KG1 (cell line): ENCODE measurements around the gene CBX1.
A peak's percentile ranks its signal among the peaks of the same experiment; 100 is the strongest.
"Not testable (repeated sequence)": the region's sequence is repeated elsewhere in the genome, so short reads cannot be mapped to it uniquely, and the experiment has no call there.

Source experiments
- DNase-seq: peaks from one replicate; lab custom pipeline; 2025; lab: John Stamatoyannopoulos, UW

Gene CBX1

DNA sequence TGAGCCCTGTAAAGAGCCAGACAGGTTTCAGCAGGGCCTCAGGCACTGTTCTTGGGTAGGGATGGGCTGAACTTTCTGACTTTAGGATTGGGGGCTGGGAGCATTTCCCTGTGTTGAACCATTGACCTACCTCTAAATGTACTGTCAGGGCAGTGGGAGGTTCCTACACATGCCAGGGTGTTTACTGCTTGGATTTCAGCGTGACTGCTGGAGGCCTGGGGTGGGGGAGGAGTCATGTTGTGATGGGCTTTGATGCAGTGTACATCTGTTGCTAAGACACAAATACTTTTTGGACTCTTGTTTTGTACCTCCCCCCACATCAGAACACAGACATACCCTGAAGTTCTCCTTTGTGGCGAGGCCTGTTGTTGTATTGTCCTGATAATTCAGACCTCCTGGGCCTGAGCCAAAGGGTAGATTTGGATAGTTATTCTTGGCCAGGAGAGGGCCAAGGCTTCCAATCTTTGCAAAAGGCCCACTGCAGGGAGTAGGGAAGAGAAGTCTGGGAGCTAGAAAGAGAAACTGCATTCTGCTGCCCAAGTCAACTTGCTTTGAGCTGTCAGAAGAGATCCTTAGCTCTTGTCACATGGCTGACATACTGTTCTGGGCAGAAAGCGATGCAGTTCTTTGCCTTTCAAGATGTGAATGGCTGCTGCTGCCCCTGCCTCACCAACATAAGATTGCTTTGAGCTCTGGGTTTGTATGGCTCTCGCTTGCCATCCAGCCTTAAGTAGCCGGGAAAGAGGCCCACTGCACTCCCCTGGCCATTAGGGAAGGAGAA lies 49.4 kb downstream of the CBX1 start:
- no peak for DNase-seq

DNA sequence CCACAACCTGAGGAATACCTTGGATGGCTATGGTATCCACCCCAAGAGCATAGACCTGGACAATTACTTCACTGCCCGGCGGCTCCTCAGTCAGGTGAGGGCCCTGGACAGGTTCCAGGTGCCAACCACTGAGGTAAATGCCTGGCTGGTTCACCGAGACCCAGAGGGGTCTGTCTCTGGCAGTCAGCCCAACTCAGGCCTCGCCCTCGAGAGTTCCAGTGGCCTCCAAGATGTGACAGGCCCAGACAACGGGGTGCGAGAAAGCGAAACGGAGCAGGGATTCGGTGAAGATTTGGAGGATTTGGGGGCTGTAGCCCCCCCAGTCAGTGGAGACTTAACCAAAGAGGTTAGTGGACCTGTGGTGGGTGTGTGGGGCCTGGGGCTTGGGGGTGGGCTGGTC lies 50.0 kb downstream of the CBX1 start:
- DNase-seq, result no peak

DNA sequence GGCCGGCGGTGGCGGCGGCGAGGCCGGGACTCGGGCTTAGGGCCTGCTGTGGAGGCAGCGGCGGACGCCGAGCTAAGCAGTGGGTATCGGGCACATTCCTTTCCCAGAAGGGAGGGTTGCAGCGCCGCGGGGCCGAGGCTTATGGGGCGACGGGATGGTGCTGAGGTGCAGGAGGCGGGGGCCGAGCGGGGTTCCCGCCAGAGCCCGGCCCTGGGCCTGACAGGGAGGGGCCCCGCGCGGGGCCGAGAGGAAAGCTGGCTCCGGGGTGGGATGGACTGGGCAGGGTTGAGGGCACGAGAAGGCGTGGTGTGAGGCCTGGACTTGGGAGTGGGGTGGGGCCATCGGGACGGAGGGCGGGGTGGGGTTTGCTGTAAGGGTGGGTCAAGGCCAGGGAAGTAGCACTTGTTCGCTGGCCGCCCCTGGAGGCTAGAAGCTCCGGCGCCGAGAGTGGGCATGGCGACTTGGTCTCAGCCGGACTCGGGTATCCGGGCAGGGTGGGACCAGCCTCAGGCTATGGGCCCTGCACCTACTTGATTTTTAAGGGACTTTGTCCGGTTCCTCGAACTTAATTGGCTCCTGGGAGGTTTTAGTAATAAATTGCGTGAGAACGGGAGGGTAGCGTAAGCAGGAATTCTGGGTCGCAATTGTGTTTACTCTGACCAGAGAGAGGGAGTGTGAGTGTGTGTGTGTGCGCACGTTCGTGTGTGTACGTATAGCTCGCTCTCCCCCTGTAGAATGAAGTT lies 52.7 kb downstream of the CBX1 start:
- DNase-seq, result no peak

DNA sequence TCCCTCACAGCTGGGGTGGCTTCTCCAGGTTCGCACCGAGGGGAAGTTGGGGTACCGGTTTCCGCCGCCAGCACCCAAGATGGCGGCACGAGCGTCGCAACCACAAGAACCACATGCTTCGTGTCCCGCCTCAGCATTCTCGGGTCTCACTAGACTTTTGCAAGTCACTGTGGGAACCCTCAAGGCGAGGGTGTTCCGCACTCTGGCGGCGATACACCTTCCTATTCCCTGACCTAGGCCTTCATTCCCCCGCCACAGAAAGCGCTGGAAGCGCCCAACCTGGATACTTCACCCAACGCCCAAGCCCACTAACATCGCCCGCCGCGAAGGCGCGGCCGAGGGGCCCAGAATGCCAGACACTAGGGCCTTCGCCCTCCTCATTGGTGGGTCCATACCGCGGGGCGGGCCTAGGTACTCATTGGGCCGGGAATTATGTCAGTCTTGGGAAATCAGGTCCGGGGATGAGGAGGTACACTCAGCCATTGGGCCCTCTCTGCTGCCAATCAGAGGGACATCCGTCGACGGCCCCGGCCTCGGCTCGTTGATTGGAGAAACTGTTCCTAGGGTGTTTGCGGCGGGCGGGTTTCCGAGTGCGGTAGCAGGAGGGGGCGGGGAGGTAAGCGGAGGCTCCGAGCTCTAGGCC lies 53.4 kb downstream of the CBX1 start, which contains the start of gene NFE2L1:
Gene NFE2L1, plus strand, starts transcription at position 619 of the 643 bp plus-strand sequence. CDS start 2,760 bp downstream, outside the sequence.
- DNase-seq, result peak; percentile 97

DNA sequence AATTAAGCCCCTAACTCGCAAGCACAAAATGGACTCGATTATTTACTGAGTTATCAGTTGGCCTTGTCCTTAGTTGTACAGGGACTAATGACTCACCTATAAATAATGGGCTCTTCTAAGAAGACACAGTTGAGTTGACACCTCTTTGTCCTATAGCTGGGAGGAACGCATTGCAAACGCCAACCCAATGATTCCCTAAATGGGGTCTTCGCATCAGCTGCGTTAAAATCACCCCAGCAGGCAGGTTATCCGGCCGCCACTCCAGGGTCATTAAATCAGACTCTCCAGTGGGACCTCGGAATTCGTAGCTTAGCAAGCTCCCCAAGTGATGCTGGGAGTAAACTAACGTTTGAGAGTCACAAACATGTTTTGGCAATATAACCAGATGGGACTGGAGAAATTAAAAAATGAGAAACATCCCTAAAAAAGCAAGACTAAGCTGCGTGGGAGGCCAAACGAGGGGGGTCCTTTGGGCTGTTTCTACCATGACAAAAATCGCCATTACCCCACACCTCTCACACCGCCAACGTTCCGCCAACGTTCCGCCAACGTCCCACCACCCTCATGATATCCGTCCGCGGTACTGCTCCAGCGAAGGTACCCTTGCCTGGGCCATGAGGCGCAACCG lies 54.1 kb downstream of the CBX1 start:
- no peak for DNase-seq

DNA sequence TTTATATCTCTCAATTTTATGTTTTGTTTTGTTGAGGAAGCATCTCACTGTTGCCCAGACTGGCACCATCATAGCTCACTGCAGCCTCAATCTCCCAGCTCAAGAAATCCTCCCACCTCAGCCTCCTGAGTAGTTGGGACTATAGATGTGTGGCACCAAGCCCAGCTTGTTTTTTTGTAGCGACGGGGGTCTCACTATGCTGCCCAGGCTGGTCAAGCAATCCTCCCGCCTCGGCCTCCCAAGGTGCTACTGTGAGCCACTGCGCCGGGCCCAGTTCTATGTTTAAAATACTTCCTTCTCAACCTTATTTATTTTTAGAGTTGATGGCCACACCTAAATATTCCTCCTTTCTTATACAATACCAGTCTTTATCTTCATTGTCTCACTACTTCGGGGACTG lies 55.0 kb downstream of the CBX1 start:
- no peak for DNase-seq

DNA sequence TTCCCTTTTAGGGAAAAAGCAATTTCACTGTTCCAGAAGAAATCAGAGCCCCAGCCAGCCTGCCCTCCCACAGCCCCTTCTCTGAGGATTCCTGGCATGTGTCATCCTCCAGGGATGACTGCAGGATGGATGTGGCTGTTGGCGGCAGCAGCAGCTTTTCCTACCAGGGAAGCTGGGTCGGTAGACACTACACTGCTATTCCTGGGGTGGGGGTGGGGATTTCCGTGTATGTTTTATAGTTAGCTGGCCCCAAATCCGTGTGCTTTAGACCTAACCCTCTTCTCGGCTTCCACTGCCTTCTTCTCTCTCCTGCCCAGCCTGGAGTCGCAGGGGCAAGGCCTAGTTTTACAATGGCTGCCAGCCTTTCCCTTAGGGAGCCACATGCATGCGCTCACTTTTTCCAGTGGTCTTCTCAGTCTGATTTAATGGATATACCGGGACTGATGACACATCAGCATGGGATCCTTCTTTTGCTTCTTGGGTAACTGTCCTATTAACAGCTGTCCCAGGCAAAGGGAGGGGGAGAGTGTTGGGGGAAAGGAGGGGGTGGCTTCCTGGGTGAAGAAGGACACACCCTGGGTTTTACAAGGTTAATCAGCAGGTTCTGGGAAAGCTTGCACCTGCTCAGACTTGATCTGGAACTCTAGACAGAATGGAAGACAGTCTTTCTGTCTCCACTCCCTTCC lies 55.8 kb downstream of the CBX1 start:
- DNase-seq, result no peak

DNA sequence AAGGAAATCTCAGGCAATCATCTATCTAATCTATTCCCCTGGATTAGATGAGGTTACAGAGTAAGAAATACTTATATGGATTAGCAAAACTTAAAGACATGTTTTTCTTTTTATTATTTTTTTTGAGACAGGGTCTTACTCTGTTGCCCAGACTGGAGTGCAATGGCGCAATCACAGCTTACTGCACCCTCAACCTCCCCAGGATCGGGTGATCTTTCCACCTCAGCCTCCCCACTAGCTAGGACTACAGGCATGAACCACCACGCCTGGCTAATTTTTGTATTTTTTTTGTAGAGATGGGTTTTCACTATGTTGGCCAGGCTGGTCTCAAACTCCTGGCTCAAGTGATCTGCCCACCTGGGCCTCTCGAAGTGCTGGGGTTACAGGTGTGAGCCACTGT lies 56.4 kb downstream of the CBX1 start:
- no peak for DNase-seq

DNA sequence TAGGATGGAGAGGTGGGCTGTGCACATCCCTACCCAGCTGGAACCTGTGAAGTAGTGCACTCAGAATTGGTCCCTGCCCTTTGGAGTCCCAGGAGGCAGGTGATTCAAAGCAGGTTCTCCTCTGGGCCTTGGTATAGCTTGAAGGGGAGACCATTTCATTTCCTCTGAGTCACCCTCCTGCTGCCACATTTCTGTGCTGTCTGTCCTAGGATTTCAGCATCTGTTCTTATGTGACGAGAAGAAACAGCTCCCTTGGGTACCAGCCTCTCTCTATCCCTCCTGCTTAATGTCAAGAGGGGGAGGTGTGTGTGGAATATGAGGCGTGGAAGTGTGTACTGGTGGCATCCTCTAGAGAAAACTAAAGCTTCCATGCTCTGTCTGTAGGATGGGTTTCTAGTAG lies 58.1 kb downstream of the CBX1 start:
- DNase-seq, result no peak

DNA sequence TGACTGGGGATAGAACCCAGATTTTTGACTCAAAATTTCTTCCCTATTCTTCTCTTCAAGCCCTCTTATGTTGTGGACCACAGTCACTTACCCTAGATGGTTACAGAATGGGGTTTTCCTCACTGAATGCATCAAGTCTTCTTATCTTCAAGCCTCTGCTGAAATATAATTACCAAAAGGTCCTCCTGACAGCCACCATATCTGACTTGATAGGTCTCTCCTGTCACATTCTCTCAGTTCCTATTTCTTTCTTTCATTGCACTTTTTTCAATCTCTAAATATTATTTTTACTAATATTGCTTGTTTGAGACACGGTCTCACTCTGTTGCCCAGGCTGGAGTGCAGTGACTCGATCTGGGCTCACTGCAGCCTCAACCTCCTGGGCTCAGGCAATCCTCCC lies 62.6 kb downstream of the CBX1 start:
- DNase-seq, result no peak

DNA sequence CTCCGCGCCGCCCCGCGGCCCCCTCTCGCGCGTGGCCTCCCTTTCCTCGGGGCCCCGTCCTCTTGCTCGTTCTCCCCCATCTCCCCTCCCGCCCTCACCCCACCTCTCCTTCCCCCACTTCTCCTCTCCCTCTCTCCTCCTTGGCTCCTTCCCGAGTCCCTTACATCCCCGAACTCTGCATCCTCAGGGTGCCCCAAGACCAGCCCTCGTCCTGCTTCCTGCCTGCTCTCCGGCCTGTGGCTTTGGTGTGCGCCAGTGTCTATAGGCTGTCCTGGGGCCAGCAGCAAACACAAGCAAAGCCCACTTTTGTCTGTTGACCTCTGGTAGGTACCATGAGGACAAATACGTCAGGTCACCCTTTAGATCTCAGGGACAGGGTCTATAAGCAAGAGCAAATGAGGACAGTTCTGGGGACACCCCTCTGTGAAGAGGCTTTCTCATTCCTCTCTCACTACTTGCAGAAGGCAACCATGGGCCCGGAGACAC lies 63.4 kb downstream of the CBX1 start:
- no peak for DNase-seq

DNA sequence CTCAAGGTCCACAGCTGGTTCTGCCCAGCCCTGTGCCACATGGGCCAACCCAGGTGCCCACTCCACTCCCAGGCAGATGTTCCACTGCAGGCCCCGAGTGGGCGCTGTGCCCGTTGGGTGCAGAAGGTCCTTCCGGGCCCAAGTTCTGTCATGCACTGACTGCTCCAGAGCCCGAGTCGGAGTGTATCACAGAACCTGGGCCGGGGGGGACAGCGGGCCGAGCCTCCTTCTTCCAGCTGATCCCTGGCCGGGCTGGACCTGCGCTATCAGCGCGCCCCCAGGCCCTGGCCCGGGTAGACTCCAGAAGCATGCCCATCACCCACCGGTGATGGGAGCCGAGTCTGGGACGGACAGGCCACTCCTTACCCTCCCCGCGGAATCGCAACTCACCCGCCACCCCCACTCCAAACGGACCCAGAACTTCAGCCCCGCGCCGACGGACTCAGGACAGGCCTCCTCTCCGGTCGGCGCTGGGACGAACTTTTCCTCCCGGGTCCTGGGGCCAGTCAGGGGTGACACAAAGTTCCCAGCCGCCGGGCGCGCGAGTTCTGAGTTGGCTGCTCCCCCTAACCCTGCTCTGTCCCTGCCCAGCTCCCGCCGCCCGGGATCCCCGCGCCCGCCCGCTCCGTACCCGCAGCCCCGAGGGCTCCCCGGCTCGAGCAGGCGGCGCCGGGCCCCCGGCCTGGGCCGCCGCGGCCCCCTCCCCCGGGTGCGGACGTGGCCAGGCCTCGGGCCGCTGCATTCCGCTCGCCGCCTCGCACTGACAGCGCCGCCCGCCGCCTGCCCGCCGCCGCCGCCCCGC lies 64.0 kb downstream of the CBX1 start, which contains the start of gene COPZ2:
Gene COPZ2, minus strand, starts transcription at position 762 of the 802 bp plus-strand sequence. Its CDS starts 20 bp downstream, at position 742.
- no peak for DNase-seq

DNA sequence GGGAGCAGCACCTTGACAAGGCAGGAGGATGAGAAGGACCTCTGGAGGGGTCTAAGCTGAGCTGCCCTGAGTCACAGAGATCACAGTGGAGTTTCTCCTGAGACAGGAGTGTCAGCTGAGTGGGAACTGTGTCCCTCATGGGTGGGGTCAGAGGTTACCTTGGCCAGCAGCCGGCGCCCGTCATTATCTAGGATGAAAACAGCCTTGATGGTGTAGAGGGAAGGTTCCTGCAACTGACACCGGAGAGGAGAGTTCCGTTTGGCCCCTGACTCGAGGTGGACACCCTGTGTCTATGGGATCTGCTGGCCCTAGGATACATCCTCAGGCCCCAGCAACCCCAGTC lies 64.6 kb downstream of the CBX1 start:
- no peak for DNase-seq

DNA sequence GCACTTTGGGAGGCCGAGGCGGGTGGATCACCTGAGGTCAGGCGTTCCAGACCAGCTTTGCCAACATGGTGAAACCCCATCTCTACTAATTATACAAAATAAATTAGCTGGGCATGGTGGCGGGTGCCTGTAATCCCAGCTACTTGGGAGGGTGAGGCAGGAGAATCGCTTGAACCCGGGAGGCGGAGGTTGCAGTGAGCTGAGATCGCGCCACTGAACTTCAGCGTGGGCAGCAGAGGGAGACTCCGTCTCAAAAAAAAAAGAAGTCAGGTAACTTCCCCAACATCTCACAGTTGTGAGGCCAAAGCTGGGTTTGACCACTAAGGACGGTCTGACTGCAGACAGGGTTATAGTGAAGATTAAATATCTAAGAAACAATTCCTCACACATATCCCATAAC lies 66.5 kb downstream of the CBX1 start:
- not testable (repeated sequence) for DNase-seq

DNA sequence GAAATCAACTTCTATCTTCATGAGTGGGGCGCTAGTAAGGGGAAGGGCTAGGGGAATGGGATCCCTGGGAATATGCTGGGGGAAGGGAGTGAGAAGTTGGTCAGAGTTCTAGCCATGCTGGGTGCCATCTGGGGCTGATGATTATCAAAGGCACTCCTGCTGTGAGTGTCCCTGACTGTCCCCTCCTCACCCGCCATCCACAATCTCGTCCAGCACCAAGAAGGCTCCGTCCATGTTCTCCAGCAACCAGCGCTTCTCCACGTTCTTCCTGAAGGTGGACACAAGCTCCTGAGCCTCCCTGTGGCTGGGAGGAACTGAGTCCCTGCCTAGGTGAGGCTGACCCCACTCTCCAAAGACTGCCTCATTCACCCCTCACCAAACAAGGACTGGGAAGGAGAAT lies 69.3 kb downstream of the CBX1 start:
- DNase-seq, result no peak

DNA sequence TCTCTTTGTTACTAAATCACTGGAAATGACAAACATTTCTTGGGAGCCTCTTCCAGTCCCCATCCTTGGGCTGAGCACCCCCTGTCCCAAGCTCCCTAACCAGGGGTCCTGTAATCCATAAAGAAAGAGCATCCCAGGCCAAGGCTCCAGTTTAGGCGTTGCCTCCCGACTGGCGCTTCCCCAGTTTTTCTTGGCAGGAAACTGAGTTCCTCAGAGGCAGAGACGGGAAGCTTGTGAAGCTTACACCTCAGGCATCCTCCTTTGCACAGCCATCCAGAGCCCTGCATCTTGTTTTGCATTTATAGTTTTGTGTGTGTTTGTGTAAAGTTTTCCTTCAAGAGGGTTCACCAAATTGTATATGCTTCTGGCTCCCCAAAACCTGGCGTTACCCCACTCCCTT lies 70.7 kb downstream of the CBX1 start:
- DNase-seq, result no peak

DNA sequence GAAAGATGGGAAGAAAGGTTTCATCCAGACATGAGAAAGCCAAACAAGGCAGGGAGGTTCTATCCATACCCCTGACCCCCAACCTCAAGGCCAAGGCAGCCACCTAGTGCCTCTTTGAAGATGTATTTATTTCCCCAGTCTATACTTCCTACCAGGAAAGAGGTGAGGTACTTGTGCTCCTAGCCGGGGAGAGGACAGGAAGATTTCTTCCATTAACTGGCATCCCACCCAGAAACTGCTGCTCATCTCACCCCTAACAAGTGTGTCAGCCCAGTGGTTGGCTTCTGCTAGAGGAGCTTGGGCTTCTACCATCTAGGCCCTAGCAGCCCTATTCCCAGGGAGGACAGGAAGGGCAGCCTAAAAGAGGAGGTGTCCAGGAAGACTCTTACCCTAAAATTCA lies 72.5 kb downstream of the CBX1 start:
- DNase-seq, result no peak

DNA sequence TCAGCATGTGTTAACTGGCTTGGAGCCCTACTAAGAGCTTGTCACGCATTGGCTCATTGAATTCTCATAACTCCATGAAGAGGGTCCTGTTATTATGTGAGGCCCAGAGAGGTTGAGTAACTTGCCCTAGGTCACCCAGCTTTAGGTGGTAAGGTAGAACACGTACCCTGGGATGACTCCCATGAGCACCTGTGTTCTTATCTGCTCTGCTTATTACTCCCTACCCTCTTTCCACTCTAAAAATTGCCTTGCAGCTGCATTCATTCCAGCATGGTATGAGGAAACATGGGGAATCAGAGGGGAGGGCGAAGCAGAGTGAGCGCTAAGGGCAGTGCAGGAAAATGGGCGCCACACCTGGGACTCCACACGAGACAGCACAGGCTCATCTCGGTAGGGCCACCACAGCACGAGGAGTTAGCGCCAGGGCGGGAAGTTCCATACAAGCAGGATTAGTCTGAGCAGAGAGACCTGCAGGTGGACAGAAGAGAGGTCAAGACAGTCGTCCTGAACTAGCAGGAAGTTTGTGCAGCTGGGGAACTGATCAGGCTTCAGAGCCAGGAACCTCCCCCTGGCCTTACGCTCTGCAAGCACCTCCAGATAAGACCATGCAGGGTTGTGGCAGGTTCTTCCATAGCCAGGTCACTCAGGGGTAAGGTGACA lies 73.8 kb downstream of the CBX1 start:
- no peak for DNase-seq

DNA sequence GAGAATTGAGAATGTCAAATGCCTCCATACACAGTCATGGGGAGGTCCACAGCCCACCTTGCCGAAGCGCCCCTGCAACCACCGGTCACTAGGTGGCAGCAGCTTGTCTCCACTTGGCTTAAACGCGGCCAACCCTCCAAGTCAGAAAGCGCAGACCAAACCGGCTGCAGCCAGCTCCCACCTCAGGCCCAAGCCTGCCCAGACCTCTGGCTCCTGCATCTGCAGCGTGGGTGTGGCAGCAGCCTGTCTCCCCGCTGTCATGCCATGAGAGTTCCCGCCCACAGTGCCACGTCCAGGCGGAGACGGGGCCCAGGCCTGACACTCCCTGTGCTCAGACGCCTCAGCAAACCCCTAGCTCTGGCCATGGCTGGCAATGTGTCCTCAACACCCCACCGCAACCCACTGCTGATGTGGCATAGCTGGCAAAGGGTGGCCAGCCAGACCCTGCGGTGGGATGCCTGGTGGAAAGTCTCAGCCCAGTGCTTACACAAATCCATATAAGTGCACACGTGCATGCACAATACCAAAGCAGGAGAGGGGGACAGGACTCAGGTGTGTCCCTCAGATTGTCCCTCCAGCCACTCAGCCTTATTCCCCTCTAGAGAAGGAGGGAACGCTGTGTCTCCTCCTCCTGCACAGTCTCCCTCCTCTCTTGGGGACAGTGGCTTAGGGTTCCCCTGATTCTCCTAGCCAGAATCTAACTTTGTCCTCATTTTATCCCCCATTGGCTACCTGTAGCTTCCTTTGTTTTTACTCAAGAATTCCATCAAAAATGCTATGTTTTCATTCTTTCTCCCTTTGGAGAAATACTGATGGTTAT lies 74.6 kb downstream of the CBX1 start:
- peak; percentile 26 for DNase-seq
